Measurements from ENCODE around the gene QARS1. TPM values are rescaled to one million over a fixed set of nuclear protein-coding genes. Genes with fewer than 3 reads are reported as not detected.

The QARS1 gene
- total and polyA plus RNA-seq, 2 of the 8 experiments (the other 6 are each of a cell fraction or from before 2014, with no cell fraction given): 353 to 581 TPM

DNA sequence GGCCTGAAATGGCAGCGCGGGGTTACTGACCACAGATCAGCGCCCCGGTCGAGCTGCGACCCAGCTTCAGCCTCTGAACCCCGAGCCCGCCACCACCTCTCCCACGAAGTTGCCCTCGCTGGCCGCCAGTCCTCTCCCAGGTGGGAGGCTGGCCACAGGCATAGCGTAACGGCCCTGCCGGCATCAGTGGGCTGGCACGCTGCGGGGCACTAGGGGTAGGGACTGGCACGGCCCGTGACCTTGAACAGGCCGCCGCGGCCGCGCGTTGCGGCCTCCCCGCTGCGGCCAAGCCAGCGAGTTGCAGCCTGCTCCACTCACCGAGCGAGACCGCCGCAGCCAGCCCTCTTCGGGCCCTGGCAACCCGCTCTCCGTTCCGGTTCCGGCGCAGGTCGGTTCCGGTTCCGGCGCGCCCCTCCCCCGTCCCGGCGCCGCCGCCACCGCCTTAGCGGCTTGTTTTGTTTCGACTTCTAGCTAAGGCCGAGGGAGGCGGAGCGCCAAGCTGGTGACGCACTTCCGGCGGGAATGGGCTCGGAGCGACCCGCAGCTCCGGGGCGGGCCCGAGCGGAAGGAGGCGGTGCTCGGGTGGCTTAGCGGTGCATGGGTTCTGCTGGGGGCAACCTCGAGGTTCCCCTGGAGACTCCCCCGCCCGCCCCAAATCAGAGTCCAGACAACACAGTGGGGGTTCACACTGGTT is 16.0 kb upstream of the QARS1 start, which contains the start of gene USP19:
USP19 (minus strand) TSS at position 386 of the 694 bp plus-strand sequence. CDS start 1,678 bp downstream, outside the sequence.
- peak within 1 kb of the TSS; percentile 78 for H3K27ac ChIP-seq (ENCODE audit: low read depth, low read length)
- H3K4me3 ChIP-seq (ENCODE audit: extremely low read depth in 1 of 4, insufficient read depth in 2 of 4, low read depth in 3 of 4, low read length in 4 of 4): peak within 1 kb of the TSS; percentile 83 to 92 (median 86)
- peak within 1 kb of the TSS; percentile 19; the same call in 1 of the 2 replicates for H2BK12ac ChIP-seq (ENCODE audit: low read depth, low read length)
- H3K9me3 ChIP-seq (ENCODE audit: insufficient read depth in 2 of 2, low read depth in 1 of 2, low read length in 1 of 2): no peaks in the 10 kb centered on the region
- H3K4ac ChIP-seq (replicated peaks; ENCODE audit: insufficient read length, low read depth, low read length): peak within 1 kb of the TSS; percentile 87
- peak within 1 kb of the TSS; percentile 78 to 94 (median 89) for H3K9ac ChIP-seq (replicated peaks in 1 of 4; ENCODE audit: extremely low read depth in 1 of 4, low read depth in 3 of 4, low read length in 3 of 4)
- no peaks in the 10 kb centered on the region for H3K27me3 ChIP-seq (replicated peaks in 1 of 4; ENCODE audit: control insufficient read depth in 3 of 4, extremely low read depth in 1 of 4, insufficient read depth in 3 of 4, low read length in 3 of 4)
- H4K8ac ChIP-seq (ENCODE audit: extremely low read depth, insufficient read depth, low read length): peak within 1 kb of the TSS; percentile 97
- H3K23me2 ChIP-seq (ENCODE audit: low read depth, low read length): peaks cover 5% of the 10 kb centered on the region
- peaks cover 9% of the 10 kb centered on the region for H3K79me1 ChIP-seq (ENCODE audit: low read depth, low read length)
- DNase-seq (ENCODE audit: low read depth in 1 of 2, low spot score in 2 of 2): peak; percentile 84 to 96
- peaks cover 0 to 9% of the 10 kb centered on the region in 2 experiments for H4K20me1 ChIP-seq (replicated peaks in 1 of 2; ENCODE audit: control insufficient read depth in 1 of 2, insufficient read depth in 2 of 2, low read length in 2 of 2)
- peak within 1 kb of the TSS; percentile 87 for H2BK5ac ChIP-seq (ENCODE audit: low read depth, low read length)
- no peak within 1 kb of the TSS for H2BK120ac ChIP-seq (replicated peaks; ENCODE audit: low read depth, low read length)
- peak within 1 kb of the TSS; percentile 81 for H2BK15ac ChIP-seq (ENCODE audit: low read length)
- H3K4me2 ChIP-seq (ENCODE audit: insufficient read depth in 1 of 2, low read depth in 2 of 2, low read length in 2 of 2): peak within 1 kb of the TSS; percentile 92 to 99
- 0 out of 2 replicates have a peak within 1 kb of the TSS, but pooled peaks have one; percentile 17 for H2AK5ac ChIP-seq (ENCODE audit: low read depth, low read length)
- ChIA-PET POLR2A (ENCODE audit: partially characterized antibody) (interaction anchor here (0.6 to 25.5 kb wide), 18 partner anchors 8 to 219 kb away, joined by 3 to 508 read pairs (median 5); partner anchors contain the start of genes IMPDH2, LAMB2, NDUFAF3 and P4HTM), CTCF (ENCODE audit: partially characterized antibody) (interaction anchor here (0.6 to 4.4 kb wide), 15 partner anchors 10 to 411 kb away, joined by 3 to 20 read pairs (median 4); partner anchors contain the start of genes KLHDC8B, LAMB2, NDUFAF3 and QARS1)
- peak within 1 kb of the TSS; percentile 78 for H4K5ac ChIP-seq (ENCODE audit: insufficient read length, low read depth, low read length)
- no peak within 1 kb of the TSS for H3K14ac ChIP-seq (ENCODE audit: insufficient read length)
- H3K23ac ChIP-seq (ENCODE audit: insufficient read length): no peak within 1 kb of the TSS
- no peak within 1 kb of the TSS for H2AFZ ChIP-seq (ENCODE audit: low read length)
- WGBS, 2 experiments (ENCODE audit: extremely low coverage in 1 of 2, insufficient coverage in 1 of 2, insufficient read length in 1 of 2, insufficient replicate concordance in 2 of 2, low coverage in 1 of 2, low lambda C conversion rate in 2 of 2, missing lambda C conversion rate in 1 of 2): 3% methylated on average over 55 of the region's 70 CpGs; no CpG with 5 or more reads in 1 of the 2 experiments
- peak within 1 kb of the TSS; percentile 91 for H3K18ac ChIP-seq (ENCODE audit: extremely low read depth, low read length)
- no peak within 1 kb of the TSS for H2BK20ac ChIP-seq (ENCODE audit: low read length)
- peaks cover 0 to 10% of the 10 kb centered on the region in 2 experiments; a peak in 2 of 4 replicates for H3K79me2 ChIP-seq (ENCODE audit: control insufficient read depth in 1 of 2, insufficient read depth in 2 of 2, low read length in 2 of 2)
- H3K56ac ChIP-seq (replicated peaks; ENCODE audit: insufficient read length, low read depth, low read length): peak within 1 kb of the TSS; percentile 85
- peaks cover 0 to 11% (median 6%) of the 10 kb centered on the region in 4 experiments; a peak in 5 of 7 replicates for H3K4me1 ChIP-seq (replicated peaks in 1 of 4; ENCODE audit: control insufficient read depth in 3 of 4, insufficient read depth in 4 of 4, low read length in 3 of 4)
- peaks cover 15 to 51% (median 38%) of the 10 kb centered on the region in 4 experiments for H3K36me3 ChIP-seq (ENCODE audit: control insufficient read depth in 2 of 4, insufficient read depth in 4 of 4, low read length in 3 of 4)
- H4K91ac ChIP-seq (replicated peaks; ENCODE audit: insufficient read length, low read length): peak within 1 kb of the TSS; percentile 95
- FAIRE-seq: no peak
- TF ChIP-seq SIN3A (conservative IDR thresholded peaks at IDR 0.05 in 1 of 2, IDR thresholded peaks at IDR 0.05 in 1 of 2; ENCODE audit: low read depth in 1 of 2, low read length in 2 of 2) (peak in 1 of 2 experiments; percentile 84; a peak in 2 of 4 replicates), ATF2 (IDR thresholded peaks at IDR 0.05; ENCODE audit: low read length) (no peak), ASH2L (IDR thresholded peaks at IDR 0.05; ENCODE audit: low read length) (peak; percentile 89), MAX (IDR thresholded peaks at IDR 0.05) (no peak; the same call in 1 of the 2 replicates), TAF7 (optimal IDR thresholded peaks at IDR 0.05; ENCODE audit: borderline replicate concordance, low read depth, low read length) (peak; percentile 19), KDM5A (IDR thresholded peaks at IDR 0.05; ENCODE audit: low read length) (0 out of 2 replicates have a peak, but pooled peaks have one; percentile 27), BACH1 (IDR thresholded peaks at IDR 0.05; ENCODE audit: low read length) (no peak), BCL11A (IDR thresholded peaks at IDR 0.05; ENCODE audit: low read depth in 2 of 2, low read length in 2 of 2) (no peak), SRF (IDR thresholded peaks at IDR 0.05; ENCODE audit: low read depth, low read length) (no peak)

All from H1 (cell line).